Activated CD8-positive, alpha-beta T cell treated with anti-CD3 and anti-CD28 coated beads for 36 hours (primary cell): ENCODE data around the gene CLCN7. TPM values are rescaled to one million over a fixed set of nuclear protein-coding genes. Genes with fewer than 3 reads are reported as not detected.

Experiments
- ATAC-seq: fragments of 200-7000 bp; cut with Tn5 transposase; one replicate; pipeline ENCODE4 v1.10.0; 2021; ENCODE audit warnings: mild to moderate bottlenecking, moderate library complexity
- CTCF ChIA-PET: fragments of 350-600 bp; sonication (Branson Sonifier 250); formaldehyde crosslinking; loops from one replicate; lab custom pipeline; 2021; ENCODE audit warnings: antibody characterized with exemption; lab: Charles Lee
- POLR2A ChIA-PET: fragments of 350-600 bp; sonication (Branson Sonifier 250); formaldehyde crosslinking; loops from one replicate; lab custom pipeline; 2021; ENCODE audit warnings: antibody characterized with exemption; lab: Charles Lee
- DNase-seq: peaks from one replicate; pipeline ENCODE4 v3.0.0-alpha.2; 2020
- H3K27ac Mint-ChIP-seq: one replicate; pipeline ENCODE4 v1.8.0; 2021; ENCODE audit warnings: mild to moderate bottlenecking, mixed read lengths
- H3K27me3 Mint-ChIP-seq: one replicate; pipeline ENCODE4 v1.8.0; 2021; ENCODE audit warnings: mixed read lengths
- H3K36me3 Mint-ChIP-seq: one replicate; pipeline ENCODE4 v1.8.0; 2021; ENCODE audit warnings: low read depth, mixed read lengths
- H3K4me1 Mint-ChIP-seq: one replicate; pipeline ENCODE4 v1.8.0; 2021; ENCODE audit warnings: low read depth, mixed read lengths
- H3K4me3 Mint-ChIP-seq: one replicate; pipeline ENCODE4 v1.8.0; 2021; ENCODE audit warnings: mild to moderate bottlenecking, moderate library complexity, mixed read lengths
- H3K9me3 Mint-ChIP-seq: one replicate; pipeline ENCODE4 v1.8.0; 2021; ENCODE audit warnings: mixed read lengths
- intact Hi-C: fragments of 100-400 bp; cut with micrococcal nuclease; formaldehyde crosslinking; loops from one replicate; pipeline ENCODE4 v1.10.0; 2022
- total RNA-seq, 2 experiments: library from RNA; stranded (reverse); gene quantifications; one replicate each; pipeline ENCODE4 v1.2.3, GENCODE V29; 2021
- TF ChIP-seq, protein P1 (sequence below): fragments of 200-600 bp; IDR thresholded peaks from one replicate; pipeline ENCODE4 v1.8.0; 2022; ENCODE audit warnings: antibody characterized with exemption, mild to moderate bottlenecking

The CLCN7 gene
- total RNA-seq, 2 experiments from 2014 or later, result 35.5 to 36.8 TPM

DNA sequence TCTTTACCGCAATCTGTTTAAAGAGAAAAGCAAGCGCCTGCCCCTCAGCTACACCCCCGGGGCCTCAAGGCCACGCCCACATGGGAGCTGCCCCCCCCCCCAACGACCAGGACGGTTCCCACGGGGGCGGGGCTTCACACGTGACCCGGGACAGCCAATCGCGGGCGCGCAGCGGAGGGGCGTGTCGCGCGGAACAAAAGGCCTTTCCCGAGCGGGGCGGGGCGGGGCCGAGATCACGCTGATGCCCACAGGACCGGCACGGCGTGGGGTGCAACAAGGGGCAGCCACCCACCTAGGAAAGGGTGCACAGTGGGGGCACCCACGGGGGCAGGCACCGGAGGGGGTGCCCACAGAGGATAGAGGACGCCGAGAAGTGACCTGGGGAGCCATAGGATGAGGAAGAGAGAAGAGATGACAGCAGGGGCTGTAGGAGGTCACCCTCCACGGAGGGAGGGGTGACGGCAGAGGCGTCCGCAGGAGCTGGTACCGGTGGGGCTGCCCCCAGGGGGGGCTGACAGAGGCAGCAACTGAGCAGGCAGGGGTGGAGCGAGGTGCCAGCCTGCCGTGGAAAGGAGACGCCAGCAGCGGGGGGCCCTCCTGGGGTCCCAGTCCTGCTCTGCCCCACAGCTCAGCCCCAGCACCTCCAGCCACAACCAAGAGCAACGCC, 66.5 kb downstream of the CLCN7 start:
- Mint-ChIP-seq H3K4me1 (peaks cover 15% of the 10 kb centered on the region), H3K27ac (no peak overlapping the region), H3K27me3 (no peaks in the 10 kb centered on the region), H3K36me3 (no peaks in the 10 kb centered on the region), H3K4me3 (peak overlapping the region; percentile 73), H3K9me3 (no peaks in the 10 kb centered on the region)
- POLR2A ChIA-PET, result interaction anchor here (0.7 to 1.8 kb wide), 4 partner anchors 13 to 242 kb away, joined by 3 to 8 read pairs (median 4); partner anchors contain the start of genes UBE2I and UQCC4
- TF ChIP-seq, protein P1, sequence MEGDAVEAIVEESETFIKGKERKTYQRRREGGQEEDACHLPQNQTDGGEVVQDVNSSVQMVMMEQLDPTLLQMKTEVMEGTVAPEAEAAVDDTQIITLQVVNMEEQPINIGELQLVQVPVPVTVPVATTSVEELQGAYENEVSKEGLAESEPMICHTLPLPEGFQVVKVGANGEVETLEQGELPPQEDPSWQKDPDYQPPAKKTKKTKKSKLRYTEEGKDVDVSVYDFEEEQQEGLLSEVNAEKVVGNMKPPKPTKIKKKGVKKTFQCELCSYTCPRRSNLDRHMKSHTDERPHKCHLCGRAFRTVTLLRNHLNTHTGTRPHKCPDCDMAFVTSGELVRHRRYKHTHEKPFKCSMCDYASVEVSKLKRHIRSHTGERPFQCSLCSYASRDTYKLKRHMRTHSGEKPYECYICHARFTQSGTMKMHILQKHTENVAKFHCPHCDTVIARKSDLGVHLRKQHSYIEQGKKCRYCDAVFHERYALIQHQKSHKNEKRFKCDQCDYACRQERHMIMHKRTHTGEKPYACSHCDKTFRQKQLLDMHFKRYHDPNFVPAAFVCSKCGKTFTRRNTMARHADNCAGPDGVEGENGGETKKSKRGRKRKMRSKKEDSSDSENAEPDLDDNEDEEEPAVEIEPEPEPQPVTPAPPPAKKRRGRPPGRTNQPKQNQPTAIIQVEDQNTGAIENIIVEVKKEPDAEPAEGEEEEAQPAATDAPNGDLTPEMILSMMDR, result no peak
- CTCF ChIA-PET, result interaction anchor here (1.2 to 1.8 kb wide), 3 partner anchors 43 to 48 kb away, joined by 3 to 6 read pairs (median 5); no protein-coding TSS in a partner anchor
- peak; percentile 96 for ATAC-seq
- DNase-seq, result peak; percentile 95
- intact Hi-C loops, result no loop called here

GRCh38 chr16:1407753-1408152, 67.1 kb downstream of the CLCN7 start:
- Mint-ChIP-seq H3K27ac (peak overlapping the region; percentile 34), H3K27me3 (no peaks in the 10 kb centered on the region)
- intact Hi-C loops, result no loop called here

GRCh38 chr16:1403733-1404132, 71.1 kb downstream of the CLCN7 start:
- H3K36me3 Mint-ChIP-seq, result peaks cover 2% of the 10 kb centered on the region
- no peak overlapping the region for H3K4me3 Mint-ChIP-seq
- CTCF ChIA-PET, result no interaction called here
- no peak for DNase-seq
- H3K27ac Mint-ChIP-seq, result no peak overlapping the region
- intact Hi-C loops, result no loop called here
- H3K27me3 Mint-ChIP-seq, result no peaks in the 10 kb centered on the region
- peaks cover 6% of the 10 kb centered on the region for H3K4me1 Mint-ChIP-seq
- TF ChIP-seq, protein P1, result no peak
- no peaks in the 10 kb centered on the region for H3K9me3 Mint-ChIP-seq
- ATAC-seq, result no peak
- POLR2A ChIA-PET, result no interaction called here

More at GRCh38 chr16:1407753-1408152, 67.1 kb downstream of the CLCN7 start:
- H3K36me3 Mint-ChIP-seq, result no peaks in the 10 kb centered on the region
- ATAC-seq (no peak), DNase-seq (no peak)
- ChIA-PET POLR2A (interaction anchor here (0.7 to 1.8 kb wide), 3 partner anchors 13 to 99 kb away, joined by 3 to 8 read pairs (median 4); partner anchors contain the start of genes UBE2I and UQCC4), CTCF (interaction anchor here (1.2 to 1.8 kb wide), 3 partner anchors 43 to 47 kb away, joined by 3 to 6 read pairs (median 5); no protein-coding TSS in a partner anchor)
- peaks cover 14% of the 10 kb centered on the region for H3K4me1 Mint-ChIP-seq
- H3K4me3 Mint-ChIP-seq, result peak overlapping the region; percentile 73
- H3K9me3 Mint-ChIP-seq, result no peaks in the 10 kb centered on the region
- TF ChIP-seq, protein P1, result no peak

- H3K4me1 Mint-ChIP-seq, result peaks cover 6% of the 10 kb centered on the region
- POLR2A ChIA-PET, result interaction anchor here (1.3 kb wide), 1 partner anchor 17 kb away, joined by 3 read pairs; the partner anchor contains the start of gene UQCC4
- peaks cover 2% of the 10 kb centered on the region for H3K36me3 Mint-ChIP-seq
- no peaks in the 10 kb centered on the region for H3K27me3 Mint-ChIP-seq
- H3K27ac Mint-ChIP-seq, result no peak overlapping the region
- ATAC-seq, result no peak
- CTCF ChIA-PET, result interaction anchor here (1.3 kb wide), 1 partner anchor 303 kb away, joined by 3 read pairs; the partner anchor contains the start of gene MAPK8IP3
- TF ChIP-seq, protein P1, result no peak
- H3K4me3 Mint-ChIP-seq, result no peak overlapping the region
- no peaks in the 10 kb centered on the region for H3K9me3 Mint-ChIP-seq
- no peak for DNase-seq
- intact Hi-C loops, result no loop called here
Observed at GRCh38 chr16:1403036-1403435, 71.8 kb downstream of the CLCN7 start.

DNA sequence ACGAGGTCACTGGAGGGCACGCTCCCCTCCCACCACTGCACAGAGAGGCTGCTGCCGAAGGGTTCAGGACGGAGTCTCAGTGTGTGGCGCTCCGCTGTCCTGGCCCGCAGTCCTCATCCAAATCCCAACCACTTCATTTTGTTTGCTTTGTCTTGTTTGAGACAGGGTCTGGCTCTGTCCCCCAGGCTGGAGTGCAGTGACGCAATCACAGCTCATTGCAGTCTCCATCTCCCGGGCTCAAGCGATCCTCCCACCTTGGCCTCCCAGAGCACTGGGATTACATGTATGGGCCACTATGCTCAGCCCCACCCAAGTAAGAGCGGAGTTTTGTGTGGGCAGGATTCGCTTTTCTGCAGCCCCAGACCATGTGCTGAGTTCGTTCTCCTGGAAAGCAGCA, 73.1 kb downstream of the CLCN7 start:
- TF ChIP-seq, protein P1, result no peak
- H3K36me3 Mint-ChIP-seq, result peaks cover 2% of the 10 kb centered on the region
- H3K27ac Mint-ChIP-seq, result no peak overlapping the region
- CTCF ChIA-PET, result interaction anchor here (1.0 to 1.3 kb wide), 2 partner anchors 38 to 304 kb away, joined by 3 read pairs; partner anchors contain the start of gene MAPK8IP3
- ATAC-seq (no peak), DNase-seq (no peak)
- no peak overlapping the region for H3K4me3 Mint-ChIP-seq
- intact Hi-C loops, result no loop called here
- no peaks in the 10 kb centered on the region for H3K9me3 Mint-ChIP-seq
- no peaks in the 10 kb centered on the region for H3K27me3 Mint-ChIP-seq
- POLR2A ChIA-PET, result interaction anchor here (1.3 kb wide), 1 partner anchor 19 kb away, joined by 3 read pairs; the partner anchor contains the start of gene UQCC4
- no peaks in the 10 kb centered on the region for H3K4me1 Mint-ChIP-seq
